HG02885 (cell line): Measurements from ENCODE around the gene POLR3B.

ENCODE experiments used
- ATAC-seq: cut with Tn5 transposase; IDR thresholded peaks from one replicate; pipeline ENCODE4 v1.9.1; 2021; ENCODE audit warnings: mild to moderate bottlenecking; ENCODE audit not compliant: unreplicated experiment, poor library complexity

Gene POLR3B

GRCh38 chr12:106389151-106389550, 31.6 kb downstream of the POLR3B start:
- no peak for ATAC-seq

GRCh38 chr12:106392759-106393158, 35.2 kb downstream of the POLR3B start:
- no peak for ATAC-seq

GRCh38 chr12:106409878-106410277, 52.3 kb downstream of the POLR3B start:
- no peak for ATAC-seq

- no peak for ATAC-seq
These were observed 55.0 kb downstream of the POLR3B start for GRCh38 chr12:106412563-106412962.

GRCh38 chr12:106415134-106415533, 57.6 kb downstream of the POLR3B start:
- ATAC-seq: no peak

GRCh38 chr12:106416273-106416672, 58.7 kb downstream of the POLR3B start:
- no peak for ATAC-seq

- ATAC-seq: no peak
These were observed 60.7 kb downstream of the POLR3B start for GRCh38 chr12:106417926-106418910.

GRCh38 chr12:106418970-106419369, 61.4 kb downstream of the POLR3B start:
- no peak for ATAC-seq

GRCh38 chr12:106423291-106423690, 65.7 kb downstream of the POLR3B start:
- ATAC-seq: no peak

- ATAC-seq: no peak
These were observed 67.6 kb downstream of the POLR3B start for GRCh38 chr12:106425061-106425702.

GRCh38 chr12:106427917-106428316, 70.4 kb downstream of the POLR3B start:
- ATAC-seq: no peak

- ATAC-seq: no peak
These were observed 70.8 kb downstream of the POLR3B start for GRCh38 chr12:106428384-106428783.

GRCh38 chr12:106429043-106429552, 71.5 kb downstream of the POLR3B start:
- no peak for ATAC-seq

- ATAC-seq: no peak
These were observed 72.1 kb downstream of the POLR3B start for GRCh38 chr12:106429636-106430035.

- no peak for ATAC-seq
These were observed 74.4 kb downstream of the POLR3B start for GRCh38 chr12:106431839-106432411.

GRCh38 chr12:106433055-106433454, 75.5 kb downstream of the POLR3B start:
- no peak for ATAC-seq

GRCh38 chr12:106434526-106434925, 77.0 kb downstream of the POLR3B start:
- ATAC-seq: no peak

- ATAC-seq: no peak
These were observed 78.6 kb downstream of the POLR3B start for GRCh38 chr12:106436164-106436563.

- ATAC-seq: no peak
These were observed 85.0 kb downstream of the POLR3B start for GRCh38 chr12:106442575-106442974.

- no peak for ATAC-seq
These were observed 87.5 kb downstream of the POLR3B start for GRCh38 chr12:106445053-106445452.

- no peak for ATAC-seq
These were observed 88.4 kb downstream of the POLR3B start for GRCh38 chr12:106445959-106446358.
